Gastroesophageal sphincter (tissue), 3 donors: ENCODE data around the gene NUAK2.

Experiments used
- CTCF ChIP-seq, 4 experiments: fragments of 200-600 bp in 2 of 4; fragments of 450-650 bp in 2 of 4; sonication (generic) in 1 of 4; IDR thresholded peaks; one replicate each; pipeline ENCODE4 v1.5.1; 2017 to 2019; ENCODE audit warnings: antibody characterized with exemption in 4 of 4, mild to moderate bottlenecking in 2 of 4, moderate library complexity in 2 of 4
- EP300 ChIP-seq: sonication (generic); formaldehyde crosslinking; IDR thresholded peaks from one replicate; pipeline ENCODE4 v1.6.1; 2017; ENCODE audit warnings: antibody characterized with exemption, mild to moderate bottlenecking
- POLR2A ChIP-seq, 2 donors: fragments of 450-650 bp; IDR thresholded peaks; one replicate each; pipeline ENCODE4 v1.6.1; 2017; ENCODE audit warnings: antibody characterized with exemption in 2 of 2, mild to moderate bottlenecking in 2 of 2, moderate library complexity in 1 of 2
- POLR2AphosphoS5 ChIP-seq: sonication (generic); formaldehyde crosslinking; IDR thresholded peaks from one replicate; pipeline ENCODE4 v1.6.1; 2017; ENCODE audit warnings: antibody characterized with exemption

- TF ChIP-seq CTCF (IDR thresholded peaks at IDR 0.05) = no peak
- TF ChIP-seq POLR2AphosphoS5 = no peak
- no peak for TF ChIP-seq POLR2A (IDR thresholded peaks at IDR 0.05)
- no peak for TF ChIP-seq EP300
Measured at GRCh38 chr1:205262731-205263171, 58.8 kb downstream of the NUAK2 start.
